ENCODE data around the gene ISCU. TPM values are rescaled to one million over a fixed set of nuclear protein-coding genes. Genes with fewer than 3 reads are reported as not detected.

Gene ISCU
- total RNA-seq, 1 donor from 2014 or later: 103 TPM

DNA sequence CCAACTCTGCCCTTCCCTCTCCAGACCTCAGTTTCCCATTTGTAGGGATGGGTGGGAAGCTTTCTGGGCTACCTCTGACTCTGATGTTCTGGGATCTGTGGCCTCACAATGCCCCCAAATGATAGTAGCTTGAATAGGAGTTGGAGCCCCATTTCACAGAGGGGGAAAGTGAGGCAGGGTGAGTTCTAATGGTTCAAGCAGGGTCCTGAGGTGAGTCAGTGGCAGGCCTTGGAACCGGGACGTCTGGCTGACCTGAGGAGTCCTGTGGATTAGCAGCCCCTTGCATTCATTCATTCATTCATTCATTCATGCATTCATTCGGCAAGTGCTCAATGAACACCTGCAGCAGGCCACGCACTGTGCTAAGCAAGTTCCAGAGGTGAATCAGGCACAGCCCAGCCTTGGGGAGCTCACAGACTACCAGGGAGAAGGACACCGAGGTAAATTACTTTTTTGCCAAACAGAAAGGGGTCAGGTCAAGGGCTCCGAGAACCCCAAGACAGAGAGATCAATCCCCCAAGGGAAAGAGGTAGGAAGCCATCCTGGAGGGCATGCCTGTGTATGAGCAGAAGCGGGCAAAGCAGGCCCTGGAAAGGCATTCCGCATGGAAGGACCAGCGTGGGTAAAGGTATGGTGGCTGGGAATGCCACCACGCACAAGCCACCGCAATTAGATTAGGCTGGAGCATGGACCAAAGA lies 36.3 kb downstream of the ISCU start:
- DNase-seq (ENCODE audit: extremely low spot score, unreplicated experiment): no peak
- TF ChIP-seq, protein P1, sequence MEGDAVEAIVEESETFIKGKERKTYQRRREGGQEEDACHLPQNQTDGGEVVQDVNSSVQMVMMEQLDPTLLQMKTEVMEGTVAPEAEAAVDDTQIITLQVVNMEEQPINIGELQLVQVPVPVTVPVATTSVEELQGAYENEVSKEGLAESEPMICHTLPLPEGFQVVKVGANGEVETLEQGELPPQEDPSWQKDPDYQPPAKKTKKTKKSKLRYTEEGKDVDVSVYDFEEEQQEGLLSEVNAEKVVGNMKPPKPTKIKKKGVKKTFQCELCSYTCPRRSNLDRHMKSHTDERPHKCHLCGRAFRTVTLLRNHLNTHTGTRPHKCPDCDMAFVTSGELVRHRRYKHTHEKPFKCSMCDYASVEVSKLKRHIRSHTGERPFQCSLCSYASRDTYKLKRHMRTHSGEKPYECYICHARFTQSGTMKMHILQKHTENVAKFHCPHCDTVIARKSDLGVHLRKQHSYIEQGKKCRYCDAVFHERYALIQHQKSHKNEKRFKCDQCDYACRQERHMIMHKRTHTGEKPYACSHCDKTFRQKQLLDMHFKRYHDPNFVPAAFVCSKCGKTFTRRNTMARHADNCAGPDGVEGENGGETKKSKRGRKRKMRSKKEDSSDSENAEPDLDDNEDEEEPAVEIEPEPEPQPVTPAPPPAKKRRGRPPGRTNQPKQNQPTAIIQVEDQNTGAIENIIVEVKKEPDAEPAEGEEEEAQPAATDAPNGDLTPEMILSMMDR (IDR thresholded peaks at IDR 0.05): no peak
- Mint-ChIP-seq H3K4me3 (ENCODE audit: unreplicated experiment) (no peak overlapping the region), H3K9me3 (ENCODE audit: unreplicated experiment) (no peaks in the 10 kb centered on the region), H3K36me3 (ENCODE audit: unreplicated experiment) (no peaks in the 10 kb centered on the region), H3K27me3 (ENCODE audit: unreplicated experiment) (no peaks in the 10 kb centered on the region), H3K4me1 (ENCODE audit: unreplicated experiment) (peaks cover 7% of the 10 kb centered on the region), H3K27ac (ENCODE audit: unreplicated experiment) (no peak overlapping the region)

DNA sequence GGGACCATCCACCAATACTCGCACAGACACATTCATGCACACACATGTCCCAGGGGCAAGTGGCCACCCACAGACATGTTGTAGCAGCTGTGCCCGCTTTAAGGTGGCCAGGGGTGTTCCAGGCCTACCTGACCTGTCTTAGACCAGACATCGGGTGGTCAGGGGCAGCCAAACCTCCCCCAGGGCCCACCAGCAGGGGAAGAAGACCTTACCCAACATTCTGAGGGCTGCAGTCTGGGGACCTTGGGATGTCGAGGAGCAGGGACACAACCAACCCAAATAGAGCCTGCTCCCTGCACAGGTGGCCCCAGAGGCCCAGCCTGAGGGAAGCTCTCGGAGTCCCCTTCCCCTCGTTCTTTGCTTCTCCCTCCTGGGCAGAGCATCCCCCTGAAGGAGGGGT lies 37.1 kb downstream of the ISCU start:
- peaks cover 12% of the 10 kb centered on the region for H3K4me1 Mint-ChIP-seq (ENCODE audit: unreplicated experiment)
- H3K27ac Mint-ChIP-seq (ENCODE audit: unreplicated experiment): no peak overlapping the region
- TF ChIP-seq, protein P1 (IDR thresholded peaks at IDR 0.05): no peak
- H3K27me3 Mint-ChIP-seq (ENCODE audit: unreplicated experiment): no peaks in the 10 kb centered on the region
- no peaks in the 10 kb centered on the region for H3K9me3 Mint-ChIP-seq (ENCODE audit: unreplicated experiment)
- no peak overlapping the region for H3K4me3 Mint-ChIP-seq (ENCODE audit: unreplicated experiment)
- H3K36me3 Mint-ChIP-seq (ENCODE audit: unreplicated experiment): no peaks in the 10 kb centered on the region
- DNase-seq (ENCODE audit: extremely low spot score, unreplicated experiment): no peak

DNA sequence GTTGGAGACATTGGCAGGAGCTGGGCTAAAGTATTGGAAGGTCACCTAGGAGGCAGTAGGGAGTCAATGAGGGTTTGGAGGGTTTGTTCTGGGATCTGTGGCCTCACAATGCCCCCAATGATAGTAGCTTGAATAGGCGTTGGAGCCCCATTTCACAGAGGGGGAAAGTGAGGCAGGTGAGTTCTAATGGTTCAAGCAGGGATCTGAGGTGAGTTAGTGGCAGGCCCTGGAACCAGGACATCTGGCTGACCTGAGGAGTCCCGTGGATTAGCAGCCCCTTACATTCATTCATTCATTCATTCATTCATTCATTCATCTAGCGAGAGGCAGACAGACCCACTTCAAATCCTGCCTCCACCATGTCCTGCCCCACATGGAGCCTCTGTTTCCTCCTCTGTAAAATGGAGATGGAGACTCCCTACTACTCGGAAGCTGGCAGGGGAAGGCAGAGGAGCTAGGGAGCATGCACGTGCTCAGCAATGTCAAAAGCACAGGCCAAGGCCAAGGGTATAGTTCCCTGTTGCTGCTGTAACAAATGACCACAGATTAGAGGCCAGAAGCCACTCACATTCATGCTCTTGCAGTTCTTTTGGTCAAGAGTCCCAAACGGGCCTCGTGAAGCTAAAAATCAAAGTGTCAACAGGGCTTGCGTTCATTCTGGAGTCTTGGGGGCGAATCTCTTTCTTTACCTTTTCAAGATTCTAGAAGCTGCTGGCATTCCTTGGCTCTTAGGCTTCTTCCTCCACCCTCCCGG lies 37.7 kb downstream of the ISCU start:
- no peaks in the 10 kb centered on the region for H3K9me3 Mint-ChIP-seq (ENCODE audit: unreplicated experiment)
- H3K4me1 Mint-ChIP-seq (ENCODE audit: unreplicated experiment): peaks cover 17% of the 10 kb centered on the region
- H3K27ac Mint-ChIP-seq (ENCODE audit: unreplicated experiment): no peak overlapping the region
- TF ChIP-seq, protein P1 (IDR thresholded peaks at IDR 0.05): no peak
- H3K27me3 Mint-ChIP-seq (ENCODE audit: unreplicated experiment): no peaks in the 10 kb centered on the region
- no peaks in the 10 kb centered on the region for H3K36me3 Mint-ChIP-seq (ENCODE audit: unreplicated experiment)
- no peak overlapping the region for H3K4me3 Mint-ChIP-seq (ENCODE audit: unreplicated experiment)
- DNase-seq (ENCODE audit: extremely low spot score, unreplicated experiment): no peak

DNA sequence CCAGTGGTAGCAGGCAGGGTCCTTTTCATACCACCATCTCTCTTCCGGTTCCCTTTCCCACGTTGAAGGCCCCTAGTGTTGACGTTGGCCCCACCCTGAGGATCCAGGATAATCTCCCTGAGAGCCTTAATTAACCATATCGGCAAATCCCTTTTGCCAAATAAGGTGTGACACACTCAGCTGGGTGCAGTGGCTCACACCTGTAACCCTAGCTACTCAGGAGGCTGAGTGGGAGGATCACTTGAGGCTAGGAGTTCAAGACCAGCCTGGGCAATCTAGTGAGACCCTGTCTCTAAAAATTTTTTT lies 38.3 kb downstream of the ISCU start:
- Mint-ChIP-seq H3K27me3 (ENCODE audit: unreplicated experiment) (no peaks in the 10 kb centered on the region), H3K4me1 (ENCODE audit: unreplicated experiment) (peaks cover 21% of the 10 kb centered on the region), H3K4me3 (ENCODE audit: unreplicated experiment) (no peak overlapping the region), H3K27ac (ENCODE audit: unreplicated experiment) (no peak overlapping the region), H3K9me3 (ENCODE audit: unreplicated experiment) (no peaks in the 10 kb centered on the region), H3K36me3 (ENCODE audit: unreplicated experiment) (no peaks in the 10 kb centered on the region)
- TF ChIP-seq, protein P1 (IDR thresholded peaks at IDR 0.05): no peak
- no peak for DNase-seq (ENCODE audit: extremely low spot score, unreplicated experiment)

DNA sequence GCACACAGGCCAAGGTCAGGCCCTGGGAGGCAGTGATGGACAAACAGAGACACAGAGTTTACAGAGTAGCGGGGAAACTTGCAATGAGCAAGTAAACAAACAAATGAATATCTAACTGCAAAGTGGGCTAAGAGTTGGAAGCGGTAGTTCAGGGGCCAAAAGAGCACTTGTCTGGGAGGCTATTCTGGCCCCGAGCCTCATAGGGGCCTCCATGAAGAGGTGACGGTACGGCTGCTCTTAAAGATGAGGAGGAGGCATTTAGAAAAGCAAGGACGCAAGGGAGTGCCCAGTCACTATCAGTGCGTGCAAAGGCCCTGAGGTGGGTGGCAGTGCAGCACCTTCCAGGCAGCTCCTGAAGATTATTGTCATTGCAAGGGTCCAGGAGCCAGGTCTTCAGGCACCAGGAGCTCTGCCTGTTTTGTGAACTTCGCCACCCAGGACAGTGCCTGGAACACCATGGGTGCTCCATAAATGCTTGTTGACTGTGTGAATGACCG lies 39.9 kb downstream of the ISCU start:
- no peak overlapping the region for H3K27ac Mint-ChIP-seq (ENCODE audit: unreplicated experiment)
- no peaks in the 10 kb centered on the region for H3K27me3 Mint-ChIP-seq (ENCODE audit: unreplicated experiment)
- H3K4me1 Mint-ChIP-seq (ENCODE audit: unreplicated experiment): peaks cover 28% of the 10 kb centered on the region
- no peak for DNase-seq (ENCODE audit: extremely low spot score, unreplicated experiment)
- no peaks in the 10 kb centered on the region for H3K9me3 Mint-ChIP-seq (ENCODE audit: unreplicated experiment)
- TF ChIP-seq, protein P1 (IDR thresholded peaks at IDR 0.05): no peak
- no peak overlapping the region for H3K4me3 Mint-ChIP-seq (ENCODE audit: unreplicated experiment)
- H3K36me3 Mint-ChIP-seq (ENCODE audit: unreplicated experiment): no peaks in the 10 kb centered on the region

Measured in osteocyte (in vitro differentiated cells).